ENCODE measurements around the gene THNSL1.

GRCh38 chr10:25056726-25057125, 40.3 kb downstream of the THNSL1 start:
- no peak for TF ChIP-seq CTCF (tag by site-specific recombination; IDR thresholded peaks at IDR 0.05)
- TF ChIP-seq ZNF350 (tag by site-specific recombination; IDR thresholded peaks at IDR 0.05), result no peak
